HG02981 (cell line): ENCODE measurements around the gene L3MBTL4.
"Not testable (repeated sequence)": the region's sequence is repeated elsewhere in the genome, so short reads cannot be mapped to it uniquely, and the experiment has no call there.

Experiments used
- ATAC-seq: cut with Tn5 transposase; IDR thresholded peaks from one replicate; pipeline ENCODE4 v1.9.1; 2021; ENCODE audit warnings: mild to moderate bottlenecking, moderate library complexity; ENCODE audit not compliant: unreplicated experiment

Gene L3MBTL4

DNA sequence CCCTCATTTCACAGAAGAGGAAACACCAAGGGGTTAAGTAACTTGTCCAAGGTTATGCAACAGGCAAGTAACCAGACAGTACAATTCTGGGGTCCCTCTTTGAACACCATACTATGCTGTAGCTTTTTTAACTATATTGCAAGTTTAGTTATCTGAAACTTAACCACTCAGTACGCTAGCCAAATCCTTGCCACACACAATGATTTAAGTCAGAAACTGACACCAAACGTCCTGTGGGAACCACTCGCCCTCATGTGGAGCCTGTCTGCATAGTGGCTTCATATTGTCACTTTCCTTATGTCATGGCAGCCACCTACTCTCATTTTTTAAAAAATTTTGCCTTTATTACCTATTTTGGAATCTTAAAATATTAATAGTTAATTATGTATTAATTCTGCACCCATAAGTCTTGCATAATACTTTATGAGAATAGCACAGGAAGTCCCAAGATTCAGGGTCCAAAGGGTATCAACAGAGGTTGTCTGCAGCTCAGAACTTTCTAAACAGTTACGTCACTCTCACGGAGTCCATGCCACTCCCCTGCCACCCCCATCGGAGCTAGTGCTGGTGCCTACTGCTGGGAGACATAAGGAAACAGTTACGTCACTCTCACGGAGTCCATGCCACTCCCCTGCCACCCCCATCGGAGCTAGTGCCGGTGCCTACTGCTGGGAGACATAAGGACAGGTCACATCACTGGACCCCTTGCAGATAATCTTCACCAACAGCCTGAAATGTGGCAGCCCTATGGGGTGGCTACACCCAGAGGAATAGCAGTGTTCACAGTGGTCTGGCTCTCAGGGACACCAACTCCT, 99.0 kb downstream of the L3MBTL4 start:
- no peak for ATAC-seq

DNA sequence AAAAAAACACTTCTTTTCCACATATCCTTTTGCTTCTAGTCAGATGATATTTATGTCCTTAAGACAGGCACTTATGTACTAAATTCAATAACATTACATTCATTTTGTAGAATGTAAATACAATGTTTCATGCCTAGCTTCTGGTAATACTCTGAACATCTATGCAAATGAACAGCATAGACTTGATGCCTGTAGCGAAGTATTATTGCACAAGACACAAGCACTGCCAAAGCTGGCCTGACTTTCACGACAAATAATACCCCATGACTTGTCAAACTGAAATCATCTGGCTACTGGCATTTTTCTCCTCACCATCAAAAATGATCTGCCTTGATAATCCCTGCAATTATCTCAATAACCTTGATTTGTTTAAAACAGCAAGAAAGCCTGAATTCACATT, 101.3 kb downstream of the L3MBTL4 start:
- no peak for ATAC-seq

GRCh38 chr18:6311456-6312215, 103.1 kb downstream of the L3MBTL4 start:
- no peak for ATAC-seq

DNA sequence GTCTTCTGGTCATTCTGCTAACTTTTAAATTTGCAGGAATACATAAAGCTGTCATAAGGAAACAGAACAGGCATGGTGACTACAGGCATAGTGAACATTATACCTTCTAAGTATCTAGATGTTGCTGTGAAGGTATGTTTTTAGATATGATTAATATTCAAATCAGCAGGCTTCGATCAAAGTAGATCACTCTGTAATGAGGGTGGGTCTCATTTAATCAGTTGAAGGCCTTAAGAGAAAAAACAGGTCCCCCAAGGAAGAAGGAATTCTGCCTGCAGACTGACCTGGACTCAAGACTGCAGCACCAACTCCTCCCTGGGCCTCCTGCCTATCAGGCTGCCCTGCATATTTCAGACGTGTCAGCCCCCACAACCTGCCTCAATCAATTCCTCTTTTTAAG, 104.0 kb downstream of the L3MBTL4 start:
- no peak for ATAC-seq

DNA sequence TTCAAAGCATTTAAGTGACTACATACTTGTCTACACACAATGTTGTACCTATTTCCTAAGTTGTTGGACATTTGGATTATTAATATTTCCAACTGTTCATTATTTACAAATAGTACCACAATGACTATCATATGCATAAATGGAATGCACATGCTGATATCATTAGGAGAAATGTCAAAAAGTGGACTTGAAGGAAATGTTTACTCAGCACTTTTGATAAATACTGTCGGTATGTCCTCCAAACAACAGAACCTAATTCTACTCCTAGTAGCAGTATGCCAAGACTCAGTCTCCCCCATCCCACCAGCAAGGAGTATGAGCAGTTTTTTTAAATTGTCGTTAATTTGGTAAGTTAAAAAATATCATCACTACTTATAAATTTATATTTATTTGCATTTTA, 116.8 kb downstream of the L3MBTL4 start:
- no peak for ATAC-seq

GRCh38 chr18:6294148-6294784, 120.4 kb downstream of the L3MBTL4 start:
- no peak for ATAC-seq

GRCh38 chr18:6289843-6290242, 124.9 kb downstream of the L3MBTL4 start:
- ATAC-seq = no peak

DNA sequence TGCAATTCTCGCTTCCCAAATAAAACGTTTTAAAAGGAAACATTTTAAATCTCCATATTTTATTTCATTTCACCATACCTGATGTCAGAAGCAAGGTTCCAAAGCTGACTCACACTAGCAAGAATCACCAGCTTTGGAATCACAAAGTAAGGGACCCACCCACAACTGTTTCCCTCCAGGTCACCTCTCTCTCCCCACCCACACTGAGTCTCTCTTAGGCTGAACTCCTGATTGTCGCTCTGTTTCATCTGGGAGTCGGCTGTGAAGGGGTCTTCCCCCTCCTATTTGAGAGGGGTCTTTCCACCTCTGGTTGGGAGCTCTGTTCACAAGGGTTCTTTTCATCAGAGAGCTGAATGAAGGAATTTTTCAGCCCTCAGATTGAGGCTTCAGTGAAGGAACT, 128.1 kb downstream of the L3MBTL4 start:
- no peak for ATAC-seq

GRCh38 chr18:6284761-6285160, 129.9 kb downstream of the L3MBTL4 start:
- no peak for ATAC-seq

GRCh38 chr18:6284300-6284699, 130.4 kb downstream of the L3MBTL4 start:
- ATAC-seq = no peak

DNA sequence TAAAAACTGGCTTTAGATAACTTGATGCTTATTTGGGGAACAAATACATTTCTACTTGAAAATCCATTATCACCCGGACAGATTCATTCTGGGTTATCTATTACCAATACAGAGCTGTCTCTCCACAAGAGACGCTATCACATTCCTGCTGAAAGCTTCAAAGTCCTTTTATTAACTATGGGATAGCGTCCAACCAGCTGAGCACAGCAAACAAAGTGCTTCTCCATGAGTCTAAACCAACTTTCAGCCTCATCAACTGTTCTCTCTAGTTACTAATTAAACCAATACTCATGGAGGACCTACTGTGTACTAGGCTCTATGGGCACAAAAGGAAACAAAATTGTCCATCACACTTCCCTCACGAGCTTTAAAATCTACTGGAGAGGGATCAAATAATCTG, 132.8 kb downstream of the L3MBTL4 start:
- no peak for ATAC-seq

DNA sequence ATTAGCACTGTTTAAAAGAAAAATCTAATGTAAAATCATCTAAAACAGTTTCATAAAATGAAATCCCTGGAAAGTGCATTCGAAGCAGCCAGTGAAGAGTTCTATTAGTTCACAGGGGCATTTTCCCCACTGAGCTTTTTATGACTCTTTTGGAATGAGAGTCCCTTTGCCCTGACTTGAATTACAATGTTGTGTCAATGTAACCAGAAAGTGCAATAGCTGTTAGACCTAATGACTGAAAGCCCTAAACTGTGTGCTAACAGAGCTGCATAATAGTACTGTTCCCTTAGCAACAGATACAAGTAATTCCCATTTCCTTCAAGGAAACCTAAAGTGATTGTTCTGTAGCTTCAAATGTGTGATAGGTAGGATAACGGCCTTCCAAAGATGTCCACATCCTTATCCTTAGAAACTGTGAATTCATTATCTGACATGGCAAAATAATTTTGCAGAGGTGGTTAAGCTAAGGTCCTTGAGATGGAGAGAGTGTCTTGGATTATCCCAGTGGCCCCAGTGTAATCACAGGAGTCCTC, 134.4 kb downstream of the L3MBTL4 start:
- ATAC-seq = no peak

- ATAC-seq = no peak
Measured at GRCh38 chr18:6279308-6279707, 135.4 kb downstream of the L3MBTL4 start.

GRCh38 chr18:6273423-6273822, 141.3 kb downstream of the L3MBTL4 start:
- no peak for ATAC-seq

GRCh38 chr18:6272144-6272543, 142.6 kb downstream of the L3MBTL4 start:
- not testable (repeated sequence) for ATAC-seq

- ATAC-seq = no peak
Measured at GRCh38 chr18:6271585-6271984, 143.1 kb downstream of the L3MBTL4 start.

DNA sequence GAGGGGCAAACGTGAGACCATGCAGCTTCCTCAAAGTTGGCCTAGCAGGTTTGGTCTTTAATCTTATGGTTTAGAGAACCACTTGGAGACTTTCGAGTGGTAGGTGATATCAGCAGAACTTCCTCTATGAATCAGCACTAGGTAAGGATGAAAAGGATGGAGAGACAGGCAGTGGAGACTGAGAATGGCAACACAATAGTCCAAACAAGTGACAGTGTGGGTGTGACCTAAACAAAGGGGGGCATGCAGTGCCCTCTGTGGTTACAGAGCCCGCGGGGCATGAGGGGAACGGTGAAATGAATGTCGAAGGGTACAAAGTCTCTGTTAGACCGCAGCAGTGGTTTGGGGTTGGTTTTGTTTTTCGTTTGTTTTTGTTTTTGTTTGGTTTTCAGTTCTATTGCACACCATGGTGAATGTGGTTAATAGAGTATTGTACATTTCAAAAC, 143.9 kb downstream of the L3MBTL4 start:
- ATAC-seq = peak; percentile 86

GRCh38 chr18:6269660-6270332, 144.9 kb downstream of the L3MBTL4 start:
- no peak for ATAC-seq

- no peak for ATAC-seq
Measured at GRCh38 chr18:6266212-6266611, 148.5 kb downstream of the L3MBTL4 start.

DNA sequence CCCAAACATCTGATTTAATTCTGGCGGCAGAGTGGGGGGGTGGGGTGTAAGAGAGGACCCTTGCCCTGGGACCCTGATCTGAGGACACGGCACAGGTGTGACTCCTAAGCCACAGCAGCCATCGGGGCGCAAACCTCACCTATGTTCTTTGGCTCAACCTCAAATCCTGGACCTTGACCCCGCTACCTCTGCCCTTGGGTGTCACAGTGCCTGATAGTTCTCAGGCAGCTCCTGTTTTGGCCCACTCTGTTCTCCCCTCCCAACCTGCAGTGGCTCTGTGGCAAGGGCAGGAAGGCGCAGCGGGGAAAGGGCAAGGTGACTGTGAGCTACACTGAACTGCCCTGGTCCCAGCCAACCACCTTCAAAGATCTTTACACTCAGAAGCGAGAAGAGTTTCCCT, 152.8 kb downstream of the L3MBTL4 start:
- no peak for ATAC-seq

DNA sequence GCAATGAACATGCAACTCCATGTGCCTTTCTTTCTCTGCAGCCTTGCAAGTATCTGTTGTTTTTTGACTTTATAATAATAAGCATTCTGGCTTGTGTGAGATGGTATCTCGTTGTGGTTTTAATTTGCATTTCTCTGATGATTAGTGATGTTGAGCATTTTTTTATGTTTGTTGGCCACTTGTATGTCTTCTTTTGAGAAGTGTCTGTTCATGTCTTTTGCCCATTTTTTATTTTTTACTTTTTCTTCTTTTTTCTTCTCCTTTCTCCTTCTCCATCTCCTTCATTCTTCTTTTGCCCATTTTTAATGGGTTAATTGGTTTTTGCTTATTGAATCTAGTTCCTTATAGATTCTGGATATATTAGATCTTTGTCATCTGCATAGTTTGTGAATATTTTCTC, 155.4 kb downstream of the L3MBTL4 start:
- ATAC-seq = not testable (repeated sequence)
